HG03457 (cell line): ENCODE results near the gene SYT1.
A peak's percentile ranks its signal among the peaks of the same experiment; 100 is the strongest.

ENCODE experiments used
- ATAC-seq: cut with Tn5 transposase; IDR thresholded peaks from one replicate; pipeline ENCODE4 v1.9.1; 2021; ENCODE audit warnings: moderate number of reproducible peaks; ENCODE audit not compliant: unreplicated experiment

The SYT1 gene

DNA sequence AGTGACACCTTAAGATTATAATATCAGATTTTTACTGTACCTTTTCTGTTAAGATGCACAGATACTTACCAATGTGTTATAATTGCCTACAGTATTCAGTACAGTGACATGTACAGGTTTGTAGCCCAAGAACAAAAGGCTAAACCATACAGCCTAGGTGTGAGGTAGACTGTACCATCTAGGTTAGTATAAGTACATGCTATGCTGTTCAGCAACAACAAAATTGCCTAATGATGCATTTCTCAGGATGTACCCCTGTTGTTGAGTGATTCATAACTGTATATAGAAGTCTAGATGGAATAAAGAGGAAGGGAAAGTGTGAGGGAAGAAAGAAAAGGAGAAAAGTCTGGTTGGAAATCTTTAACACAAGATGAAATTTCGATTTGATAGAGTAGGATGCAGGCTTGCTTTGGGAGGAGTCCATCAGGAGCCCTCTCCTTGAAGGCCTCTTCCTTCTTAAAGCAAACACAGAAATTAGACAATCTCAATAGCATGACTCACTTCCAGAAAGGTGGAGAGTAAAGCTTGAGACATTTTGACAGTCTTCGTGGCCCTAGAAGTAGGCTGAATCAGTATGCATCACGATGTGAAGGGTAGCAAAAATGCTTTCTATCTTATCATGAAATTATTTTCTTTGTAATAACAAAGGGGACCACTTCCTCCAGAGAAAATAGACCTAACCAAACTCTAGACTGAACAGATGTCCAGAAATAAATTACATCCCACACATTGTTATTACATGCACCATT is 191.5 kb downstream of the SYT1 start:
- ATAC-seq: no peak

GRCh38 chr12:79056775-79057174 is 192.2 kb downstream of the SYT1 start:
- no peak for ATAC-seq

DNA sequence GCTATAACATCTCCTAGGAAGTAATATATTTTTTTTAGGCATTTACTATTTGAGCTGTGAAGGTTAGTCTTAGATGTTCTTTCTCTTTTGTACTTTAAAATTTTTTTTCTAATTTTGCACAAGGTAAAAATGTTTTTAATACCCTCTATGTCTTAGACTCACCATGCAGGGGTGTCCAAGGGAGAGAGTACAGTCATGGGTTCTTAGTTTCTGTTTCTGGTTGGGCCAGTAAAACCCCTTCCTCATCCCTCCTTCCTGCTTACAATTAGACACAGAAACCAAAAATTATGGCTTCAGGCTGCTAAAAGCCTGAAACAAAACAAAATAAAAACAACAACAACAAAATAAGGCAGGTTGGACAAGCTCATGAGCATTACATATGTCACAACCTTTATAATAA is 193.0 kb downstream of the SYT1 start:
- ATAC-seq: no peak

GRCh38 chr12:79058342-79058741 is 193.8 kb downstream of the SYT1 start:
- ATAC-seq: peak; percentile 51

DNA sequence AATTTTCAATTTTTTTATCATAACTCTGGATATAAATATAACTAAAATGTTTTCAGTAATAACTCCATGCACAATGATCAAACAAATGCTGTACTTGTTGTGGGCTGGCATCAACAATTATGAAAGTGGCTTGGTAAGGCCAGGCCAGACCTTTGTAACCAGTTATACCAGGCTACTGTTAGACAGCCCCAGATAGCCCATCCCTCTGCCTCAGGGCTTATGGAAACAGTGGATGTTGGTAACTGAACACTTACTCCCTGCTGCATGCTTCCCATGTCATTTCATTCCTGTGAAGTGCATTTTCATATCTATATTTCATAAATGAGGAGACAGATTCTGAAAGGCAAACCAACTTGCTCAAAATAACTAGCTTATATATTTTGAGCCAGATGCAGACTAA is 195.0 kb downstream of the SYT1 start:
- no peak for ATAC-seq

DNA sequence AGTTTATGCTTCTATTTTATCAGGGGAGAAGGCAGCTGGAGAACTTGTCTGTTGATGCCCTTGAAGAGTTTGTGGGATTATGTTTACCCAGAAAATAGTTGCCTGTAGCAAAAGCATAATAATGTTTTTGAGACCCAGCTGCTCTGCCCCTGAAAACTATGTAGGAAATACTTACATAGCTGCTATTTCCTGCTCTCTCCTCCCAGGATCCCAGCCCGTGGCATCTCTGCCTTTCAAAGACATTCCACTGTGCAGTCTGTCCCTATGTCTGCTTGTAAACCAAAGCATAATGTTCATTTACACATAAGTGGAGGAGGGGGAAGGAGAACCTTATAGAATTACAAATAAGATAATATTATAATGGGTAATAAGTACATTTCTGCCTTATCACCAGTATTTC is 198.7 kb downstream of the SYT1 start:
- ATAC-seq: no peak

DNA sequence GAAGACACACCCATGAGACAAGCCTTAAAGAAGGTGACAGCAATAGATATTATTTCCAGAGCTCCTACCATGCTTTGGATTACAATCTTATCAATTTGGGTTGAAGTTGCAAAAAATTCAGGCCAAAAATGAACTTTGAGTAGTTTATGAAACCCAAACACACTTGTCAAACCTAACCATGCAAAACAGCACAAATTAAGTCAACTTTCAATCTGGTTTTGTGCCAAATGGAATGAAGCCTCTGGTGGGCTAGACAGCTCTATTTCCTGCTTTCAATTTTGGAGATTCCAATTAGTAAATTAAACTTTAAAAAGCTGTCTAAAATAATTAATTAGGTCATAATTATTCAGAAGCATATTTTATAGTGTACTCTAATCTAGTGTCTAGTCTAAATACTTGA is 203.4 kb downstream of the SYT1 start:
- no peak for ATAC-seq

GRCh38 chr12:79069009-79069408 is 204.4 kb downstream of the SYT1 start:
- peak; percentile 96 for ATAC-seq

DNA sequence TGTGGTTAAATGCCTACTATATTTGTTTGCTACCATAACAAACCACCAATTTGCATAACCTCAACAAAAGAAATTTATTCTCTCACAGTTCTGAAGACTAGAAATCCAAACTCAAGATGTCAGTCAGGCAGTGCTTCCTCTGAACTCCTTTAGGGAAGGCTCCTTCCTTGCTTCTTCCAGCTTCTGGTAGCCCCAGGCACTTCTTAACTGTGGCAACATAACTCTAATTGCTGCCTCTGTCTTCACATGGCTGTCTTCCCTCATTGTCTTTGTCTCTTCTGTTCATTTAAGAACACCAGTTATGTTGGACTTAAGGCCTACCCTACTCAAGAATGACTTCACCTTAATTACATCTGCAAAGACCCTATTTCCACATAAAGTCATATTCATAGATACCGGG is 206.9 kb downstream of the SYT1 start:
- ATAC-seq: no peak

DNA sequence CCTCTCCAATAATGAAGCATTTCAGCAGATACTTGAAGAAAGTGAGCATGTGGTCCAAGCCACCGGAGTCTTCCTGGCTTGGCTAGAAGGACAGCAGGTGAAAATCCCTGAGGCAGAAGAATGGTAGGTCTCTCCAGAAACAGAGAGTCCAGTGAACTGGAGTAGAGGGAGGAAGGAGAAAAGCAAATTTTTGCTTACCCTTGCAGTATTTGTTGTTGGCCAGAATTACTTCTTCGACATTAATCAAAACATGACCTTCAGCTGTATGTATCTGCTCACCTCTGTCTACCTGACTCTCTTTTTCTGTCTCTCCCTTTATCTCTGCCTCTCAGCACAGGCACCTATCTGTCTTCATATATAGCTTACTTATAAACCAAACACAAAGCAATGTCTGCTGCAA is 208.9 kb downstream of the SYT1 start:
- ATAC-seq: no peak

- no peak for ATAC-seq
Observed at GRCh38 chr12:79082595-79082994, 218.0 kb downstream of the SYT1 start.

DNA sequence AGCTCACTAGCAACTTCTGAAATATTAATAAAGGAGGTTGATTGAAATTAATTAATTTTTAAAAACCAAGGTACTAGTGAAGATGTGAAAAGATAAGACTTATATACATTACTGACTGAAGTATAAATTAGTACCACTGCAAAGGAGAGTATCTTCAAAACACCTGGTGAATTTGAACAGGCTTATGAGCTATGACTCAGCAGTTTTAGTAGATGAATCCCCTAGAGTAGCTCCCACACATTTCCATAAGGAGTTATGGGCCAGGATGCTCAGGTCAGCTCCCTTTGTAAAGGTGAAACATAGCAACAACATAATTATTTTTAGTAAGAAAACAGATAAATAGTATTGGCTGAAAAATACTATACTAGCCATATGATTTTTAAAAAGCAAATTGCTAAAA is 218.6 kb downstream of the SYT1 start:
- ATAC-seq: no peak

DNA sequence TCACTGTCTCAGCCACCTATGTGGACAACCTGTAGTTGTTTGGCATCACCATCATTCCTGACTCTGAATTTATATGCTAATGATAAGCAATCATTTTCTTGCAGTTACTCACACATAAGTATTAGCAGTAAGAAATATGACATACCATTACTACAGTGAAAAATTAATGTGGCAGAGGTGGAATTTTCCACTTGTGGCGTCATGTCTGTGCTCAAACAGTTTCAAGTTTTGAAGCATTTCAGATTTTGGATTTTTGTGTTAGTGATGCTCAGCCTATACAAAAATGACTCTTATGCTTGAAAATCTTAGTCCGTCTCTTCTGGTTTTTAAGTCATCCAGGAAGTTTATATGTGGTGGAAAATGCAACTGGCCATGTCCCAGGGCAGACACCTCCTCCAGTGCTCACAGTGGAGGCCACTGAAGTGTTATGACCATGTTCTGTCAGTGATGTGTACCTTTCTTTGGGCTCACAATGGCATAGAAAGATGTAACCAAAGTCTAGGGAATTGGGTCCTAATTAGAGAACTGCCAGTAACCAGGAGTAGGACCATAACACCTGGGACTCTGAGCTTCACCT is 220.6 kb downstream of the SYT1 start:
- ATAC-seq: no peak

DNA sequence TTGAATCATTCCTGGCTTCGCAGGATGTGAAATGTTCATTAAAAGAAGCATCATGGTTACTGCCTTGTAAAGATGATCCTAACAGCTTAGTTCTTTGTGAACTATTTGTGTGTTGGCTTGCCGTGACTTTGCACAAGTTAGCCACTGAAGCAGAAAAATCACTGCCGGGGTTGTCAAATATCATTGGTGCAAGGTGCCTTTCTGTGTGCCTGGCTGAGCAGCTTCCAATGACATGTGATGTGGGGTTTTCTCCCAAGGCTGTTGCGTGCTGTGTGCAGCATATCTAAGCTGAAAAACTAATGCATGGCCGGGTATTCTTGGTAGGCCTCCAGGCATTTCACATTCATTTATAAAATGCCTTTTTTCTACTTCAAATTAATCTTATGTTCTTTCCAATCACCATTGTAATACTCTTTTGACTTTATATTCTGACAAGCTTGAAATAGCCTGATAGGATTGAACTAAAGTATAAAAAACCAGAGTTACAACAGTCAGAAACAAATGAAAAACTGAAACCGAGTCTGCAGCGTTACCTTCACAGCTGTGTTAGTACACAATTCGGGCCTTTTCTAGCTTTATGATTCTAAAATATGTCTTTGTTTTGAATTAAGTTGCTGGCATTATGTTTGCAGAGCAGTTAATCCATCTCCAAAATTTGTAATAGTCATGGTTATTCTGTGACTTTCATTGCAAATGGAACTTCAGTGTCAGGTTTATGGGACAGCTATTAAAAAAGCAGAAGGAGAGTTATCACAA is 222.1 kb downstream of the SYT1 start:
- no peak for ATAC-seq

- ATAC-seq: no peak
Observed at GRCh38 chr12:79098530-79098929, 234.0 kb downstream of the SYT1 start.

DNA sequence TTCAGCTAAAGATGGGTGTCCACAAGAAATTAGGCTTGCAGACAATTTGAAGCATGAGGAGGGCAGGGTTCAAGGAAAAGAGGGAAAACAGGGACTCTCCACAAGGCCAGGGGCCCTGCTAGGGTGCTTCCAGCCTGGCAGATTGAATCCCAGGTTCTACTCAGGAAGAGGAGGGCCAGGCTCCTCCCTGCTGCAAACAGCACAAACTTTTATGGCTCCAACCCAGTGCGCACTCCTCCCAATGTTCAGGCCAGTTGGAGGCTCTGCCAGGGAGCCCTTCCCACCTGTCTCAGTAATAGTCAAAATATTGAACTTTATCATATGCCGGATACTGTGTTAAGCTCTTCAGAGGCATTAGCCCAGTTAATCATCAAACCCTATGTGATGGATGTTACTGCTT is 244.4 kb downstream of the SYT1 start:
- no peak for ATAC-seq

DNA sequence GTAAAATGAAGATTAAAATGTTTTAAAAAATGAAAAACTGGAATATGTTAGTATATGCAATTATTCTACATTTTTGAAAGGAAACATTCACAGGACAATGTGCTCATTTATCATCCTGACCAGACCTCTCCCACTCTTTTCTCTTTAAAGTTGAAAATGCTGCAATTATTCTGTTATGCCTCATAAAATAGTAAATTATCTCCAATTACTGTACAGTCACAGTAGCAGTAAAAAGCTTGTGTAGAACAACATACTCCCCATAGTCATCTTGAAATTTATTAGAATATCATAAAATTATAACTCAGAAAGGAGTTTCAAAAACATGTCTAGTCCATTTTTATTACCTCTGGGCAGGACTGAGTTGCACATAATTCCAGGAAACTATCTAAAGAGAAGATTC is 250.3 kb downstream of the SYT1 start:
- no peak for ATAC-seq

DNA sequence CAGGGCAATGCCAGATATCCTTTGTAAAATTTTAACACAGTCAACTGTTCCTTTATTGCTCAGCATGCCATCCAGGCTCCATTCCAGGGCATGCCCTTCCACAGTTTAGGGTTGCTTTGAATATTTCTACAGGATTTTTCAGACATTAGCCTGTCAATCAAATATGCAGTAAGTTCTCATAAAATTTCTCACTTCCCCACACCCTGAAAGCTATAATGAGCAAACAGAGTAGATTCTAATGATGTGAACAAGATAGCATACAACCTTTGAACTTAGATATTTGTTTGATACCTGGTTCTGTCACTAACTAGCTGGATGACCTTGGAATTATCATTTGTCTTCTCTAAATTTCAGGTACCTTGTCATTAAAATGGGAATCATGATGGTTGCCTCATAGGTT is 251.2 kb downstream of the SYT1 start:
- no peak for ATAC-seq

GRCh38 chr12:79119796-79120195 is 255.2 kb downstream of the SYT1 start:
- ATAC-seq: no peak

GRCh38 chr12:79121486-79121885 is 256.9 kb downstream of the SYT1 start:
- no peak for ATAC-seq

- ATAC-seq: no peak
Observed at GRCh38 chr12:79124385-79124784, 259.8 kb downstream of the SYT1 start.

- ATAC-seq: no peak
Observed at GRCh38 chr12:79125358-79125757, 260.8 kb downstream of the SYT1 start.
